Spleen (tissue), 11 donors: ENCODE measurements around the gene KCNJ12. TPM values are rescaled to one million over a fixed set of nuclear protein-coding genes. Genes with fewer than 3 reads are reported as not detected.

ENCODE experiments used
- DNase-seq: peaks from one replicate; pipeline ENCODE4 v3.0.0-alpha.2; 2020
- H3K27ac ChIP-seq, 8 donors: fragments of 200-600 bp; sonication (generic) in 7 of 8; 1 replicate in 4 of 8; 2 replicates in 4 of 8; pipeline versions ENCODE4 v1.5.0 to v1.8.0; 2016 to 2021; ENCODE audit warnings: inconsistent platforms in 4 of 8, mild to moderate bottlenecking in 4 of 8, moderate library complexity in 1 of 8
- H3K27me3 ChIP-seq, 7 donors: fragments of 200-600 bp; sonication (generic) in 6 of 7; replicated peaks in 1 of 7; 1 replicate in 4 of 7; 2 replicates in 3 of 7; pipeline versions ENCODE4 v1.5.0 to v1.8.0; 2016 to 2021; ENCODE audit warnings: inconsistent platforms in 3 of 7, mild to moderate bottlenecking in 1 of 7
- H3K36me3 ChIP-seq, 6 donors: fragments of 200-600 bp; sonication (generic) in 5 of 6; 1 replicate in 4 of 6; 2 replicates in 2 of 6; pipeline versions ENCODE4 v1.5.0 to v1.8.0; 2016 to 2021; ENCODE audit warnings: inconsistent platforms in 2 of 6
- H3K4me1 ChIP-seq, 6 donors: fragments of 200-600 bp; sonication (generic) in 5 of 6; 1 replicate in 3 of 6; 2 replicates in 3 of 6; pipeline versions ENCODE4 v1.5.0 to v1.8.0; 2016 to 2021; ENCODE audit warnings: inconsistent platforms in 3 of 6
- H3K4me3 ChIP-seq, 8 donors: fragments of 200-600 bp; sonication (generic) in 7 of 8; 1 replicate in 4 of 8; 2 replicates in 4 of 8; pipeline versions ENCODE4 v1.5.0 to v1.8.0; 2016 to 2021; ENCODE audit warnings: inconsistent platforms in 4 of 8, mild to moderate bottlenecking in 4 of 8, moderate library complexity in 2 of 8
- H3K9me3 ChIP-seq, 8 donors: fragments of 200-600 bp; sonication (generic) in 7 of 8; 1 replicate in 4 of 8; 2 replicates in 4 of 8; pipeline versions ENCODE4 v1.5.0 to v1.8.0; 2016 to 2021; ENCODE audit warnings: inconsistent platforms in 4 of 8
- CTCF ChIP-seq, 11 experiments: fragments of 200-600 bp in 7 of 11; fragments of 450-650 bp in 4 of 11; sonication (generic) in 4 of 11; IDR thresholded peaks in 8 of 11; conservative IDR thresholded peaks in 3 of 11; 1 replicate in 7 of 11; 2 replicates in 4 of 11; pipeline versions ENCODE4 v1.4.0 to v1.8.0; 2016 to 2021; ENCODE audit warnings: antibody characterized with exemption in 11 of 11, inconsistent platforms in 4 of 11, mild to moderate bottlenecking in 1 of 11
- POLR2A ChIP-seq, 3 donors: fragments of 450-650 bp; IDR thresholded peaks; one replicate each; pipeline ENCODE4 v1.5.1; 2017; ENCODE audit warnings: antibody characterized with exemption in 3 of 3, mild to moderate bottlenecking in 1 of 3
- POLR2AphosphoS5 ChIP-seq, 3 donors: sonication (generic); formaldehyde crosslinking; IDR thresholded peaks; one replicate each; pipeline ENCODE4 v1.5.1; 2017; ENCODE audit warnings: antibody characterized with exemption in 3 of 3
- WGBS, 5 donors: extraction: QIAGEN DNeasy Blood & Tissue Kit in 3 of 5; methylation state at CpG; one replicate each; pipeline versions ENCODE4 v1.1.5 to v1.1.7; 2013 to 2018; 5-methylcytosine and 5-hydroxymethylcytosine counted together
- intact Hi-C: fragments of 100-400 bp; cut with DNase I; formaldehyde crosslinking; loops from one replicate; pipeline ENCODE4 v1.15.0; 2023; ENCODE audit warnings: low total_unique reads
- polyA plus RNA-seq, 3 donors: library from polyadenylated mRNA; stranded (reverse); fragments of 200-250 nt; gene quantifications; one replicate each; pipeline ENCODE4 v1.2.1, GENCODE V29; 2013
- total RNA-seq, 7 donors: library from RNA; depleted of rRNA in 3 of 7; stranded (reverse); fragments of >200 nt in 3 of 7; fragmentation: NEBNext Ultra II Directional in 4 of 7; extraction: Animal tissue kit (Norgen Biotek cat#: 25700) in 4 of 7; gene quantifications; one replicate each; pipeline versions ENCODE4 v1.1.0 to v1.2.1, GENCODE V29; 2016 to 2021
- donor health status: healthy with polysubstance abuse.
- donor health status: DM: no; HTN: no; CAD: no; lungs with moderate emphysema.
- donor health status: DM: no; HTN: no; CAD: no.
- donor health status: Bipolar disorder and iron deficiency.
- donor health status: healthy.
- donor health status: DM: no; HTN: no; CAD: no.
- donor health status: DM: yes; HTN: yes; CAD: no.

KCNJ12 gene
- total and polyA plus RNA-seq, 10 donors: 0.11 to 4.8 (median 2.2) TPM

GRCh38 chr17:21361020-21361809 is 14.9 kb upstream of the KCNJ12 start:
- H3K9me3 ChIP-seq: no peaks in the 10 kb centered on the region
- no peak overlapping the region for H3K4me3 ChIP-seq
- no peaks in the 10 kb centered on the region for H3K36me3 ChIP-seq
- no peak for DNase-seq
- no peaks in the 10 kb centered on the region for H3K27me3 ChIP-seq
- intact Hi-C loops: no loop called here
- WGBS, 5 donors: 67 to 85% (median 70%) methylated on average over 5 of the region's 5 CpGs
- H3K27ac ChIP-seq: no peak overlapping the region
- TF ChIP-seq POLR2AphosphoS5 (IDR thresholded peaks at IDR 0.05) (no peak), CTCF (IDR thresholded peaks at IDR 0.05 in 8 of 11, conservative IDR thresholded peaks at IDR 0.05 in 3 of 11) (no peak), POLR2A (IDR thresholded peaks at IDR 0.05) (no peak)
- H3K4me1 ChIP-seq: peaks cover 0 to 8% (median 2%) of the 10 kb centered on the region in 6 donors

DNA sequence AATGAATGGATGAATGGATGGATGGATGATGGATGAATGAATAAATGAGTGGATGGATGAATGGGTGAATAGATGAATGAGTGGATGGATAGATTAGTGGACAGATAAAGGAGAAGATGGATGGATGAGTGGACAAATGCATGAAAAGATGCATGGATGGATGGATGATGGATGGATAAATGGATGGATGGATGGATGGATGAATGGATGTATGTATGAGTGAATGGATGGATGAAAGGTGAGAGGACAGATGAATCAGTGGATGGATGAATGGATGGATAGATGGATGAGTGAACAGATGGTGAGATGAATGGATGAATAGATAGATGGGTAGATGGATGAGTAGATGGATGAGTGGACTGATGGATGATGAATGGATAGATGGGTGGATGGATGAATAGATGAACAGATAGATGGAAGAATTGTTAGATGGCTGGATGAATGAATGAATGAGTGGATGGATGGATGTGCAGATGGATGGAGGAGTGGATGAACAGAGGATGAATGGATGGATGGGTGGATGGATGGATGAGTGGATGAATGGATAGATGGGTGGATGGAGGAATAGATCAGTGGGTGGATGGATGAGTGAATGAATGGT is 13.7 kb upstream of the KCNJ12 start:
- intact Hi-C loops: no loop called here
- H3K36me3 ChIP-seq: no peaks in the 10 kb centered on the region
- DNase-seq: no peak
- TF ChIP-seq CTCF (IDR thresholded peaks at IDR 0.05 in 8 of 11, conservative IDR thresholded peaks at IDR 0.05 in 3 of 11) (no peak), POLR2A (IDR thresholded peaks at IDR 0.05) (no peak), POLR2AphosphoS5 (IDR thresholded peaks at IDR 0.05) (no peak)
- no peak overlapping the region for H3K4me3 ChIP-seq
- no peaks in the 10 kb centered on the region for H3K27me3 ChIP-seq
- no peaks in the 10 kb centered on the region for H3K9me3 ChIP-seq
- H3K27ac ChIP-seq: no peak overlapping the region
- H3K4me1 ChIP-seq: peaks cover 0 to 8% (median 2%) of the 10 kb centered on the region in 6 donors

DNA sequence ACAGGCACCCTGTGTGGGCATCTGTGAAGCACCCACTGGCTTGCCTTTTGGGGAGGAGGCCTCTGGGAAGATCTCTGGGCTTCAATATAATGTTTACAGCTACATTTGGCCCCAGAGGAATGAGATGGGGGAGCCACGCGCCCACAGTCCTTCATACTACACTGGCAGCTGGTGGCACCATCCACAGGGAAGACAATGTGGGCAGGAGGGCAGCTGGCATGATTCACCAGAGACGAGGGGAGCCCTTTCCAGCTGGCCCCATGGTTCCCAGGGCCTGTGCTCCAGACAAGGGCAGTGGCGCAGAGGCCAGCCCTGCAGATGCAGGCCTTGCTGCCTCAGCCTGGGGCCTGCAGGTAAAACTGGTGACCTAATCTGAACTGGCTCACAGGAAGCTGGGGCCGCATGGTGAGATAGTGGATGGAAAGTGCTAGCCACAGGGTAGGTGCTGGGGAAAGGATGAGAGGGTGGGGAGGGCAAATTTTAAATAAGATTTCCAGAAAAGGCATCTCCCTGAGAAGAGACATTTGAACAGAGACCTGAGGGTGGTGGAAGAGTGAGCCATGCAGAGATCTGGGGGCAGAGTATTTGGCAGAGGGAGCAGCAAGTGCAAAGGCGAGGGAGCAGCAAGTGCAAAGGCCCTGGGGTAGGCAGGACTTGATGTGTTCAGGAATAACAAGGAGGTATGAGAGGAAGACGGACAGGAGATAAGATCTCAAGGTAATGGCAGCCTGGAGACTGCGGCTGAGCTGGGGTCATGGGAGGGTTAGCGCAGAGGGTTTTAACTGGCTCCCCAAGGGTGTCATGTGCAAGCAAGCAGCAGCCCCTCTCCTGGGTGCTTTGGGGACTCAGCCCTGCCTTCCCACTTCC is 12.1 kb upstream of the KCNJ12 start:
- 80 to 90% (median 84%) methylated on average over 6 to 9 of the region's 9 CpGs for WGBS, 5 donors
- intact Hi-C loops: no loop called here
- H3K27ac ChIP-seq: no peak overlapping the region
- no peaks in the 10 kb centered on the region for H3K9me3 ChIP-seq
- no peak overlapping the region for H3K4me3 ChIP-seq
- H3K27me3 ChIP-seq: peaks cover 0 to 6% (median 0%) of the 10 kb centered on the region in 7 donors
- H3K4me1 ChIP-seq: peaks cover 0 to 12% (median 2%) of the 10 kb centered on the region in 6 donors
- no peak for TF ChIP-seq POLR2A (IDR thresholded peaks at IDR 0.05)
- no peak for TF ChIP-seq POLR2AphosphoS5 (IDR thresholded peaks at IDR 0.05)
- TF ChIP-seq CTCF (IDR thresholded peaks at IDR 0.05 in 8 of 11, conservative IDR thresholded peaks at IDR 0.05 in 3 of 11): no peak
- no peak for DNase-seq
- no peaks in the 10 kb centered on the region for H3K36me3 ChIP-seq
